HG03095 (cell line): ENCODE measurements around the gene GON4L.
"Not testable (repeated sequence)": the region's sequence is repeated elsewhere in the genome, so short reads cannot be mapped to it uniquely, and the experiment has no call there.

Experiments used
- ATAC-seq: cut with Tn5 transposase; IDR thresholded peaks from one replicate; pipeline ENCODE4 v1.9.1; 2021; ENCODE audit warnings: moderate library complexity; ENCODE audit not compliant: unreplicated experiment

GON4L gene

GRCh38 chr1:155833665-155834295, 23.2 kb downstream of the GON4L start:
- ATAC-seq, result no peak

GRCh38 chr1:155831279-155831976, 25.6 kb downstream of the GON4L start:
- no peak for ATAC-seq

- no peak for ATAC-seq
Measured at GRCh38 chr1:155827450-155827849, 29.6 kb downstream of the GON4L start.

GRCh38 chr1:155816351-155816750, 40.7 kb downstream of the GON4L start:
- no peak for ATAC-seq

- no peak for ATAC-seq
Measured at GRCh38 chr1:155813672-155814071, 43.3 kb downstream of the GON4L start.

GRCh38 chr1:155812878-155813277, 44.1 kb downstream of the GON4L start:
- ATAC-seq, result no peak

- no peak for ATAC-seq
Measured at GRCh38 chr1:155809088-155809487, 47.9 kb downstream of the GON4L start.

GRCh38 chr1:155801149-155801548, 55.9 kb downstream of the GON4L start:
- ATAC-seq, result no peak

- ATAC-seq, result not testable (repeated sequence)
Measured at GRCh38 chr1:155795618-155796017, 61.4 kb downstream of the GON4L start.

- no peak for ATAC-seq
Measured at GRCh38 chr1:155794605-155795245, 62.3 kb downstream of the GON4L start.

GRCh38 chr1:155793213-155793612, 63.8 kb downstream of the GON4L start:
- no peak for ATAC-seq

- no peak for ATAC-seq
Measured at GRCh38 chr1:155777582-155777981, 79.4 kb downstream of the GON4L start.

- no peak for ATAC-seq
Measured at GRCh38 chr1:155776414-155776813, 80.6 kb downstream of the GON4L start.

GRCh38 chr1:155773221-155773620, 83.8 kb downstream of the GON4L start:
- ATAC-seq, result no peak

- no peak for ATAC-seq
Measured at GRCh38 chr1:155769257-155769656, 87.8 kb downstream of the GON4L start.

GRCh38 chr1:155767399-155767989, 89.5 kb downstream of the GON4L start:
- ATAC-seq, result not testable (repeated sequence)

GRCh38 chr1:155763989-155764388, 93.0 kb downstream of the GON4L start:
- not testable (repeated sequence) for ATAC-seq

- not testable (repeated sequence) for ATAC-seq
Measured at GRCh38 chr1:155763090-155763815, 93.8 kb downstream of the GON4L start.

- no peak for ATAC-seq
Measured at GRCh38 chr1:155761736-155762405, 95.1 kb downstream of the GON4L start.

GRCh38 chr1:155760751-155761475, 96.1 kb downstream of the GON4L start:
- ATAC-seq, result no peak
